ENCODE measurements around the gene TNS3. TPM values are rescaled to one million over a fixed set of nuclear protein-coding genes. Genes with fewer than 3 reads are reported as not detected.
A peak's percentile ranks its signal among the peaks of the same experiment; 100 is the strongest.

TNS3 gene
- total RNA-seq, 1 donor from 2014 or later: 168 TPM

- ATAC-seq: no peak
- no peaks in the 10 kb centered on the region for H3K36me3 ChIP-seq
- H3K4me3 ChIP-seq: no peak overlapping the region
- peaks cover 49% of the 10 kb centered on the region for H3K4me1 ChIP-seq
- no peak for TF ChIP-seq CTCF (IDR thresholded peaks at IDR 0.05)
- no peaks in the 10 kb centered on the region for H3K27me3 ChIP-seq
- H3K27ac ChIP-seq: peak overlapping the region; percentile 24
- no peaks in the 10 kb centered on the region for H3K9me3 ChIP-seq
- DNase-seq: no peak
- intact Hi-C loops (cut with DNase I): no loop called here
Measured at GRCh38 chr7:47502240-47502877, 79.6 kb downstream of the TNS3 start.

- Histone ChIP-seq H3K27ac (no peak overlapping the region), H3K9me3 (no peaks in the 10 kb centered on the region), H3K27me3 (no peaks in the 10 kb centered on the region), H3K4me1 (peaks cover 50% of the 10 kb centered on the region), H3K36me3 (no peaks in the 10 kb centered on the region), H3K4me3 (no peak overlapping the region)
- DNase-seq (no peak), ATAC-seq (no peak)
- TF ChIP-seq CTCF (IDR thresholded peaks at IDR 0.05): no peak
- intact Hi-C loops (cut with DNase I): no loop called here
Measured at GRCh38 chr7:47501406-47501805, 80.5 kb downstream of the TNS3 start.

GRCh38 chr7:47500103-47500563 lies 81.8 kb downstream of the TNS3 start:
- H3K27me3 ChIP-seq: no peaks in the 10 kb centered on the region
- H3K4me1 ChIP-seq: peaks cover 52% of the 10 kb centered on the region
- H3K27ac ChIP-seq: no peak overlapping the region
- DNase-seq: no peak
- no peaks in the 10 kb centered on the region for H3K9me3 ChIP-seq
- H3K36me3 ChIP-seq: no peaks in the 10 kb centered on the region
- H3K4me3 ChIP-seq: no peak overlapping the region
- no peak for TF ChIP-seq CTCF (IDR thresholded peaks at IDR 0.05)
- intact Hi-C loops (cut with DNase I): no loop called here
- peak; percentile 59 for ATAC-seq

DNA sequence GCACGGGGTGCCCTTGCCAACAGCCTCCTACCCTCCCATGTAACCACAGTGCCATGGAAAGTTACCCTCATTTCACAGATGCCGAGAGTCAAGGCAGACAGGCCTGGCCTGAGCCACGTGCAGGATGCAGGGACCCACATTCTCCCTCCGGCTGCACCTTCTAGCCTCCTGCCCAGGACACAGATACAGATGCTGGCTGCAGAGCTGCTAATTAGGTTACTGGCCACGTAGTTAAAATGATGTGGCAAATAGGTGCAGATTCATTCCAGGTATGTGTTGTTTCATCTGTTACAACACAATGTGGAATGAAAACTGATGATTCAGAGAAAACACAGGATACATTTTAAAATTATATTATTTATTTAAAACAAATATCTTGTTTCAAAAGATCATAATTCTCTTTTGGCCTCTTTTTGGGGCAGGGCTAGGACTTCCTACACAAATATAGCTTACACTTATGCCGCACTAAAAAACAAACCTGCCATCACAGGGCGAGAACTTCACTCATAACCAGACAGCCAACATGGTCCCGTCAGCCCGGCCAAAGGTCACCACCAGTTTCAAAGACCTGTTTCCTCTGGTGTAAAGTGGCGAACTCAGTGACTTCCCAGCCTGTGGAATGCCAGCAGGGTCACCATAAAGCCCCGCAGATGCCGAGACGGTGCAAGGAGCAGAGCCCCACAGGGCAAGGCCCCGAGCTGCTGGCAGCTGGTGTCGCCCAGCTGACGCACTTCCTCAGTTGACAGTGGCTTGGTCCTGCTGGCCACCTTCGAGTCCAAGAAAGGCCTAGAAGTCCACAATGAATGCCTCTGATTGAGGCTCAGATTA lies 83.5 kb downstream of the TNS3 start:
- no peak for ATAC-seq
- intact Hi-C loops (cut with DNase I): no loop called here

More for the DNA sequence above, 83.5 kb downstream of the TNS3 start:
- peaks cover 61% of the 10 kb centered on the region for H3K4me1 ChIP-seq
- H3K9me3 ChIP-seq: no peaks in the 10 kb centered on the region
- no peaks in the 10 kb centered on the region for H3K36me3 ChIP-seq
- no peak overlapping the region for H3K4me3 ChIP-seq
- TF ChIP-seq CTCF (IDR thresholded peaks at IDR 0.05): no peak
- no peaks in the 10 kb centered on the region for H3K27me3 ChIP-seq
- H3K27ac ChIP-seq: peak overlapping the region; percentile 2
- DNase-seq: peak; percentile 61
